HUES64 (cell line): ENCODE data around the gene HCAR1.
"Not testable (repeated sequence)": the region's sequence is repeated elsewhere in the genome, so short reads cannot be mapped to it uniquely, and the experiment has no call there.

Source experiments
- H3K27ac ChIP-seq: 2 replicates; pipeline ENCODE4 v1.7.0; 2013; ENCODE audit warnings: low read depth, low read length, inconsistent platforms
- H3K27me3 ChIP-seq: 2 replicates; pipeline ENCODE4 v1.6.1; 2013; ENCODE audit warnings: mild to moderate bottlenecking, low read length; ENCODE audit not compliant: insufficient read depth
- H3K36me3 ChIP-seq: 2 replicates; pipeline ENCODE4 v1.6.1; 2013; ENCODE audit warnings: mild to moderate bottlenecking, low read length; ENCODE audit not compliant: insufficient read depth
- H3K4me1 ChIP-seq: 2 replicates; pipeline ENCODE4 v1.6.1; 2013; ENCODE audit warnings: mild to moderate bottlenecking, low read length, moderate library complexity; ENCODE audit not compliant: insufficient read depth
- H3K4me3 ChIP-seq: 2 replicates; pipeline ENCODE4 v1.5.1; 2013; ENCODE audit warnings: mild to moderate bottlenecking, low read length, moderate library complexity
- H3K9ac ChIP-seq: 2 replicates; pipeline ENCODE4 v1.6.1; 2013; ENCODE audit warnings: mild to moderate bottlenecking, low read depth, low read length
- H3K9me3 ChIP-seq: 2 replicates; pipeline ENCODE4 v1.6.1; 2013; ENCODE audit warnings: low read depth, low read length; ENCODE audit not compliant: insufficient read depth
- WGBS: fragments of 150-250, 120-280 bp; methylation state at CpG from one replicate; pipeline ENCODE4 v1.1.7; 2013; ENCODE audit warnings: missing lambda C conversion rate; 5-methylcytosine and 5-hydroxymethylcytosine counted together

Gene HCAR1

GRCh38 chr12:122716658-122717057, 14.0 kb downstream of the HCAR1 start, which contains the start of gene HCAR3:
TSS of gene HCAR3 (minus strand) at chr12:122716811. CDS start at chr12:122716737, 74 bp downstream.
- WGBS, result 95% methylated on average over 8 of the region's 10 CpGs
- H3K36me3 ChIP-seq, result not testable (repeated sequence)

GRCh38 chr12:122715211-122715610, 15.4 kb downstream of the HCAR1 start:
- H3K27ac ChIP-seq, H3K4me1 ChIP-seq, H3K9me3 ChIP-seq, H3K36me3 ChIP-seq, H3K9ac ChIP-seq, H3K4me3 ChIP-seq, H3K27me3 ChIP-seq: not testable (repeated sequence)
- WGBS, result 96% methylated on average over 6 of the region's 6 CpGs

More at GRCh38 chr12:122716658-122717057, 14.0 kb downstream of the HCAR1 start, which contains the start of gene HCAR3:
- H3K27ac ChIP-seq, H3K4me1 ChIP-seq, H3K9me3 ChIP-seq, H3K4me3 ChIP-seq, H3K9ac ChIP-seq, H3K27me3 ChIP-seq: not testable (repeated sequence)

DNA sequence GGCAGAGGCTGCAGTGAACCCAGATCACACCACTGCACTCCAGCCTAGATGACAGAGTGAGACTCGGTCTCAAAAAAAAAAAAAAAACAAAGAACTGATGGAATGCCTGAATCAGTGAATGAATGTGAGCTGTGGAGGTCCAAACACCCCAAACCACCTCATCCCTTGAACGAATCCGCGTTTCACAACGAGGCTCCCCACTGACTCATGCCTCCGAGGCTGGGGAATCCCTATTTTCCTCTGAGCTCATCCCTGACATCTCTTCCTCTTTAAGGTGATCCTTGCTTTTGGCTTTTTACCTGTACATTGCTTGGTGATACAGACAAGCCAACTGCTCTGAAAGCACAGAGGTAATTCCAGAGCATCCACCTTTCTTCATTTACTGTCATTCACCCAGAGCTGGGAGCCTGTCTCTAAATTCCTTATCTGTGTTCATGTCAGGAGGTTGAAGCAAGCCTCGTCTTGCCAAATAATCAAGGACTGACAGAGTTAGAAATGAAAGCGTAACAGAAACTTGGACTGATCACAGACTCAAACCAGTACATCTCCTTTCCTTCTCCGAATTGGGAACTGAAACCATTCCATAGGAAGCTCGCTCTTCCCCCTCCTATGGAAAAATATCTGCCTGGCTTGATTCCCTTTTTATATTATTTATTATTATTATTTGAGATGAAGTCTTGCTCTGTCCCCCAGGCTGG, 17.0 kb downstream of the HCAR1 start:
- H3K9ac ChIP-seq, H3K27me3 ChIP-seq, H3K36me3 ChIP-seq, H3K4me1 ChIP-seq, H3K9me3 ChIP-seq, H3K27ac ChIP-seq, H3K4me3 ChIP-seq: not testable (repeated sequence)
- 89% methylated on average over 3 of the region's 10 CpGs for WGBS

- not testable (repeated sequence) for H3K36me3 ChIP-seq, H3K9ac ChIP-seq, H3K4me3 ChIP-seq, H3K27ac ChIP-seq, H3K27me3 ChIP-seq, H3K9me3 ChIP-seq, H3K4me1 ChIP-seq
- WGBS, result 82% methylated on average over 1 of the region's 1 CpG
These were observed 19.4 kb downstream of the HCAR1 start for GRCh38 chr12:122711266-122711665.

DNA sequence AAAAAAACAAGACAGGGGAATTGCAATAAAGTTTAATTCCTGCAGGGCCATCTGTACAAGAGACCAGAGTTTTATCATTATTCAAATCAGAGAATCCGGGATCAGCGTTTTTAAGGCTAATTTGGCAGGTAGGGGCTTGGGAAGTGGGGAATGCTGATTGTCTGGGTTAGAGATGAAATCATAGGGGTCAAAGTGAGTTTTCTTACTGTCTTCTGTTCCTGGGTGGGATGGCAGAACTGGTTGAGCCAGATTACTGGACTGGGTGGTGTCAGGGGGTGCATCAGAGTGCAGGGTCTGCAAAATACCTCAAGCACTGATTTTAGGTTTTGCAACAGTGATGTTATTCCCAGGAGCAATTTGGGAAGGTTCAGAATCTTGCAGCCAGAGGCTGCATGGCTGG, 20.3 kb downstream of the HCAR1 start:
- H3K4me3 ChIP-seq, result not testable (repeated sequence)

DNA sequence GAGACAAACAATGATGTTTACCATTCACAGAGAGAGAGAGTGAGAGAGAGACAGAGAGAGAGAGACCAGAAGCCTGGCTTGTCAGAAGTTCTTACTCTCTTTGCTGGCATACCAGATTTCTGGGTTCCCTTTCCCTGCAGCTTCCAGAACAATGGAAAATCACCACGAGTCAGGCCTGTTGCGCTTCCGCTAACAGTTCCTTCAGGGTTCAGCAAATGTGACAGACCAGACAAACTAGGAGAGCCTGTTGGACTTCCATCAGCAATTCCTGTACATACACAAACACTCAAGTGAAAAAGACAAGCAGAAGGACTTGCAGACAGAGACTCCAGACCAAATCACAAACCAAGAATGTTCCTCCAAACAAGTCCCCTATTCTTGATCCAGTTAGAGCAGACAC, 21.4 kb downstream of the HCAR1 start:
- H3K9me3 ChIP-seq, H3K4me1 ChIP-seq, H3K4me3 ChIP-seq, H3K27me3 ChIP-seq, H3K9ac ChIP-seq, H3K36me3 ChIP-seq, H3K27ac ChIP-seq: not testable (repeated sequence)
- WGBS, result no CpG with 5 or more reads among the region's 3 CpGs

More for the DNA sequence above, 20.3 kb downstream of the HCAR1 start:
- not testable (repeated sequence) for H3K36me3 ChIP-seq, H3K4me1 ChIP-seq, H3K9me3 ChIP-seq, H3K27ac ChIP-seq, H3K27me3 ChIP-seq, H3K9ac ChIP-seq
- WGBS, result 94% methylated on average over 2 of the region's 2 CpGs

GRCh38 chr12:122703841-122704240, 26.8 kb downstream of the HCAR1 start:
- not testable (repeated sequence) for H3K4me1 ChIP-seq, H3K9ac ChIP-seq, H3K36me3 ChIP-seq, H3K27me3 ChIP-seq, H3K4me3 ChIP-seq, H3K9me3 ChIP-seq, H3K27ac ChIP-seq
- 100% methylated on average over 1 of the region's 3 CpGs for WGBS

DNA sequence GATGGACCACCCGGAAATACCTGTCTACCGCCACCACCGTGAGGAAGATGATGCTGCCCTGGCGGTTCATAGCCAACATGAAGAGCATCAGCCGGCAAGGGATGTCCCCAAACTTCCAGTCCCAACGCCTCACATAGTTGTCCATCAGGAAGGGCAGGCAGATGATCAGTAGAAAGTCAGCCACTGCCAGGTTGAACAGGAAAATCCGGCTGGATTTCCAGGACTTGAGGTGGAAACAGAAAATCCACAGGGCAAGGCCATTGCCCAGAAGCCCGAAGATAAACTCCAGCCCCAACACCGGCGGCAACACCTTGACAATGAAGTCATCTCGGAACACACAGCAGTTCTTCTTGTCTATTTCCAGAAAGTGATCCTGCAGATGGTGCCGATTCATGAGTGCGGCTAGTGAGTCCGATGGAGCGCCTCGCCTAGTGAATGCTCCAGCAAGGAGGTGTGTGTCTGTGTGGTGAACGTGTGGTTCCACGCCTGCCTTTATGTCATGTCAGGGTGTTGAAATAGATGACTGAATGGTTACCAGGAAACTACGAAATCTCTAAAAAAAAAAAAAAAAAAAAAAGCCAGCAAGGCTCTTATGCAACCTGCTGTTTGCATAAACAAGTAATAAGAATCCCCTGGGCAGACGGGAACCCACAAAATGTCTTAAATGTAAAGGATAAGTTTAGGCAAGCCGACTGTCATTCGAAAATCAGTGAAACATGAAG, 27.6 kb downstream of the HCAR1 start, which contains the start of gene HCAR2:
TSS of gene HCAR2 (minus strand) at position 468 of the 722 bp plus-strand sequence. CDS start at position 394, 74 bp downstream.
- H3K27ac ChIP-seq, H3K4me3 ChIP-seq, H3K9me3 ChIP-seq, H3K4me1 ChIP-seq, H3K27me3 ChIP-seq, H3K9ac ChIP-seq, H3K36me3 ChIP-seq: not testable (repeated sequence)
- WGBS, result 95% methylated on average over 21 of the region's 22 CpGs

DNA sequence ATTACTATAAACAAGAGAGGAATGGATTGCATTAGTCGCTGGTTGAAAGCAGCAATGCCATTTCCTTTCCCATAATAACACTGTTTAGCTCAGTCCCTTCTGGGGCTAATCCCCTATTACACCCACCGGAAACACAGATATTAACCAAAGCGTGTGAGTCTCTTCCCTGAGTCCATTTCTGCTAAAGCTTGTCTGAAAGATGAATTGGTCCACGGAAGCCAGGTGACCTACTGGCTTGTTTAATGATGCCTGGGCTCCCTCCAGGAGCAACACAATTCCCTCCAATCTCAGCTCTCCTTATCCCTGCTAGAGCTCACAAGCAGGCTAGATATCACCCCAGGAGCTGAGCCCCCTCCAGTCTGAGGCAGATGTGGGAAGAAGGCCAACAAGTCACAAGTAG, 29.2 kb downstream of the HCAR1 start:
- not testable (repeated sequence) for H3K36me3 ChIP-seq, H3K9ac ChIP-seq, H3K9me3 ChIP-seq, H3K4me3 ChIP-seq, H3K27ac ChIP-seq, H3K27me3 ChIP-seq, H3K4me1 ChIP-seq
- 86% methylated on average over 3 of the region's 4 CpGs for WGBS

- not testable (repeated sequence) for H3K9me3 ChIP-seq, H3K4me3 ChIP-seq, H3K4me1 ChIP-seq, H3K27me3 ChIP-seq, H3K36me3 ChIP-seq, H3K27ac ChIP-seq, H3K9ac ChIP-seq
- 82% methylated on average over 2 of the region's 9 CpGs for WGBS
These were observed 30.5 kb downstream of the HCAR1 start for GRCh38 chr12:122700038-122700710.

DNA sequence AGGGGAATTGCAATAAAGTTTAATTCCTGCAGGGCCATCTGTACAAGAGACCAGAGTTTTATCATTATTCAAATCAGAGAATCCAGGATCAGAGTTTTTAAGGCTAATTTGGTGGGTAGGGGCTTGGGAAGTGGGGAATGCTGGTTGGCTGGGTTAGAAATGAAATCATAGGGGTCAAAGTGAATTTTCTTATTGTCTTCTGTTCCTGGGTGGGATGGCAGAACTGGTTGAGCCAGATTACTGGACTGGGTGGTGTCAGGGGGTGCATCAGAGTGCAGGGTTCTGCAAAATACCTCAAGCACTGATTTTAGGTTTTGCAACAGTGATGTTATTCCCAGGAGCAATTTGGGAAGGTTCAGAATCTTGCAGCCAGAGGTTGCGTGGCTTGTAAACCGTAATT, 33.7 kb downstream of the HCAR1 start:
- not testable (repeated sequence) for H3K27ac ChIP-seq, H3K27me3 ChIP-seq, H3K4me1 ChIP-seq, H3K36me3 ChIP-seq, H3K9me3 ChIP-seq, H3K9ac ChIP-seq, H3K4me3 ChIP-seq
- WGBS, result 89% methylated on average over 2 of the region's 2 CpGs
